H1 (cell line): ENCODE measurements around the gene PEX1.

Experiments
- CBX8 ChIP-seq: fragments of 300-800, 300-1000 bp; sonication (generic); IDR thresholded peaks from 2 replicates; pipeline ENCODE4 v1.7.1; 2016; ENCODE audit warnings: low read depth, low read length, borderline replicate concordance
- CTCF ChIP-seq, 3 experiments: IDR thresholded peaks; 1 replicate in 2 of 3; 2 replicates in 1 of 3; pipeline versions ENCODE4 v1.5.1 to v1.6.1; 2011; ENCODE audit warnings: low read length in 3 of 3, mild to moderate bottlenecking in 3 of 3, inconsistent platforms in 2 of 3, low read depth in 1 of 3, moderate library complexity in 1 of 3; ENCODE audit not compliant: insufficient read depth in 1 of 3; ENCODE audit errors: control extremely low read depth in 1 of 3
- GTF2F1 ChIP-seq: IDR thresholded peaks from 2 replicates; pipeline ENCODE4 v1.6.1; 2012; ENCODE audit warnings: low read depth, low read length, improper control_type of control experiment, borderline replicate concordance
- POLR2A ChIP-seq, 2 experiments: IDR thresholded peaks; 1 replicate in 1 of 2; 2 replicates in 1 of 2; pipeline ENCODE4 v1.6.1; 2011; ENCODE audit warnings: low read depth in 2 of 2, low read length in 2 of 2, mild to moderate bottlenecking in 2 of 2; ENCODE audit errors: control extremely low read depth in 1 of 2
- RAD21 ChIP-seq, 2 experiments: IDR thresholded peaks in 1 of 2; conservative IDR thresholded peaks in 1 of 2; 2 replicates each; pipeline ENCODE4 v1.6.1; 2011; ENCODE audit warnings: low read depth in 2 of 2, low read length in 2 of 2, improper control_type of control experiment in 1 of 2, inconsistent platforms in 1 of 2, mild to moderate bottlenecking in 1 of 2, moderate library complexity in 1 of 2
- RBBP5 ChIP-seq: IDR thresholded peaks from 2 replicates; pipeline ENCODE4 v1.7.1; 2012; ENCODE audit warnings: low read depth, mild to moderate bottlenecking, inconsistent platforms, low read length, moderate library complexity, borderline replicate concordance
- TEAD4 ChIP-seq: IDR thresholded peaks from 2 replicates; pipeline ENCODE4 v1.6.1; 2012; ENCODE audit warnings: low read depth, low read length, inconsistent platforms, mixed read lengths

GRCh38 chr7:92528188-92528957, at the start of gene PEX1, which contains the start of gene RBM48:
- TF ChIP-seq CTCF (IDR thresholded peaks at IDR 0.05; ENCODE audit: control extremely low read depth in 1 of 3, insufficient read depth in 1 of 3, low read depth in 1 of 3, low read length in 3 of 3) (peak; percentile 58 to 66 (median 61)), POLR2A (IDR thresholded peaks at IDR 0.05; ENCODE audit: control extremely low read depth in 1 of 2, low read depth in 2 of 2, low read length in 2 of 2) (peak; percentile 75 to 94), GTF2F1 (no peak), RAD21 (IDR thresholded peaks at IDR 0.05 in 1 of 2, conservative IDR thresholded peaks at IDR 0.05 in 1 of 2; ENCODE audit: low read depth in 2 of 2, low read length in 2 of 2) (peak in 1 of 2 experiments; percentile 17; a peak in 1 of 4 replicates), TEAD4 (no peak), CBX8 (no peak), RBBP5 (peak; percentile 42; the same call in 1 of the 2 replicates)
